Endometrium (tissue), 2 donors: ENCODE measurements around the gene HDLBP.

Experiments used
- FAIRE-seq: peaks from 2 replicates; lab custom pipeline; 2012; peaks lifted over from hg19 to GRCh38; lab: Jason Lieb, UNC
- donor health status: control.
- donor health status: control.

HDLBP gene

GRCh38 chr2:241315093-241315878 is at the start of gene HDLBP:
Gene HDLBP, minus strand, starts transcription at chr2:241315672. Its CDS starts 48,803 bp downstream, at chr2:241266869.
- no peak for FAIRE-seq

- FAIRE-seq = no peak
Observed at GRCh38 chr2:241364781-241365180, 49.3 kb upstream of the HDLBP start.

GRCh38 chr2:241363426-241363825 is 48.0 kb upstream of the HDLBP start:
- FAIRE-seq = no peak

GRCh38 chr2:241359481-241360045 is 44.1 kb upstream of the HDLBP start:
- FAIRE-seq = no peak

- no peak for FAIRE-seq
Observed at GRCh38 chr2:241358470-241358869, 43.0 kb upstream of the HDLBP start.

- no peak for FAIRE-seq
Observed at GRCh38 chr2:241357531-241357930, 42.1 kb upstream of the HDLBP start.

- no peak for FAIRE-seq
Observed at GRCh38 chr2:241356871-241357260, 41.4 kb upstream of the HDLBP start.

- FAIRE-seq = no peak
Observed at GRCh38 chr2:241355983-241356870, 40.8 kb upstream of the HDLBP start, which contains the start of gene FARP2. Gene FARP2, plus strand, starts transcription at chr2:241356285. Its CDS starts 16,823 bp downstream, at chr2:241373108.

- no peak for FAIRE-seq
Observed at GRCh38 chr2:241354668-241355658, 39.5 kb upstream of the HDLBP start.

- FAIRE-seq = no peak
Observed at GRCh38 chr2:241352227-241352626, 36.8 kb upstream of the HDLBP start.

GRCh38 chr2:241351640-241352031 is 36.2 kb upstream of the HDLBP start:
- peak; percentile 33 for FAIRE-seq

GRCh38 chr2:241350878-241351639 is 35.6 kb upstream of the HDLBP start:
- no peak for FAIRE-seq

GRCh38 chr2:241350530-241350877 is 35.0 kb upstream of the HDLBP start:
- no peak for FAIRE-seq

GRCh38 chr2:241349941-241350340 is 34.5 kb upstream of the HDLBP start:
- no peak for FAIRE-seq

GRCh38 chr2:241344925-241345651 is 29.6 kb upstream of the HDLBP start:
- no peak for FAIRE-seq

GRCh38 chr2:241340631-241341163 is 25.2 kb upstream of the HDLBP start:
- no peak for FAIRE-seq

GRCh38 chr2:241339839-241340630 is 24.6 kb upstream of the HDLBP start:
- FAIRE-seq = no peak

- FAIRE-seq = no peak
Observed at GRCh38 chr2:241334813-241335212, 19.3 kb upstream of the HDLBP start.

- FAIRE-seq = no peak
Observed at GRCh38 chr2:241330616-241330981, 15.1 kb upstream of the HDLBP start.
